Measurements from ENCODE around the gene PCDHB13.
"Not testable (repeated sequence)": the region's sequence is repeated elsewhere in the genome, so short reads cannot be mapped to it uniquely, and the experiment has no call there.

DNA sequence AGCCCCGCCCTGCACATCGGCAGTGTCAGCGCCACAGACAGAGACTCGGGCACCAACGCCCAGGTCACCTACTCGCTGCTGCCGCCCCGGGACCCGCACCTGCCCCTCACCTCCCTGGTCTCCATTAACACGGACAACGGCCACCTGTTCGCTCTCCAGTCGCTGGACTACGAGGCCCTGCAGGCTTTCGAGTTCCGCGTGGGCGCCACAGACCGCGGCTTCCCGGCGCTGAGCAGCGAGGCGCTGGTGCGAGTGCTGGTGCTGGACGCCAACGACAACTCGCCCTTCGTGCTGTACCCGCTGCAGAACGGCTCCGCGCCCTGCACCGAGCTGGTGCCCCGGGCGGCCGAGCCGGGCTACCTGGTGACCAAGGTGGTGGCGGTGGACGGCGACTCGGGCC is 33.3 kb downstream of the PCDHB13 start:
- TF ChIP-seq, protein P1, sequence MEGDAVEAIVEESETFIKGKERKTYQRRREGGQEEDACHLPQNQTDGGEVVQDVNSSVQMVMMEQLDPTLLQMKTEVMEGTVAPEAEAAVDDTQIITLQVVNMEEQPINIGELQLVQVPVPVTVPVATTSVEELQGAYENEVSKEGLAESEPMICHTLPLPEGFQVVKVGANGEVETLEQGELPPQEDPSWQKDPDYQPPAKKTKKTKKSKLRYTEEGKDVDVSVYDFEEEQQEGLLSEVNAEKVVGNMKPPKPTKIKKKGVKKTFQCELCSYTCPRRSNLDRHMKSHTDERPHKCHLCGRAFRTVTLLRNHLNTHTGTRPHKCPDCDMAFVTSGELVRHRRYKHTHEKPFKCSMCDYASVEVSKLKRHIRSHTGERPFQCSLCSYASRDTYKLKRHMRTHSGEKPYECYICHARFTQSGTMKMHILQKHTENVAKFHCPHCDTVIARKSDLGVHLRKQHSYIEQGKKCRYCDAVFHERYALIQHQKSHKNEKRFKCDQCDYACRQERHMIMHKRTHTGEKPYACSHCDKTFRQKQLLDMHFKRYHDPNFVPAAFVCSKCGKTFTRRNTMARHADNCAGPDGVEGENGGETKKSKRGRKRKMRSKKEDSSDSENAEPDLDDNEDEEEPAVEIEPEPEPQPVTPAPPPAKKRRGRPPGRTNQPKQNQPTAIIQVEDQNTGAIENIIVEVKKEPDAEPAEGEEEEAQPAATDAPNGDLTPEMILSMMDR (IDR thresholded peaks at IDR 0.05) = not testable (repeated sequence)
- not testable (repeated sequence) for TF ChIP-seq POLR2A (IDR thresholded peaks at IDR 0.05)

Data from prostate gland (tissue), 2 donors.